HG02884 (cell line): ENCODE data around the gene CCDC179.
A peak's percentile ranks its signal among the peaks of the same experiment; 100 is the strongest.

ENCODE experiments used
- ATAC-seq: cut with Tn5 transposase; IDR thresholded peaks from one replicate; pipeline ENCODE4 v1.9.1; 2021; ENCODE audit warnings: mild to moderate bottlenecking, moderate library complexity; ENCODE audit not compliant: unreplicated experiment

CCDC179 gene

GRCh38 chr11:22808571-22809197 lies 51.6 kb downstream of the CCDC179 start:
- ATAC-seq: peak; percentile 25

- peak; percentile 98 for ATAC-seq
Observed at GRCh38 chr11:22807855-22808570, 52.3 kb downstream of the CCDC179 start.

GRCh38 chr11:22807391-22807790 lies 52.9 kb downstream of the CCDC179 start:
- no peak for ATAC-seq

- no peak for ATAC-seq
Observed at GRCh38 chr11:22802861-22803260, 57.4 kb downstream of the CCDC179 start.

- no peak for ATAC-seq
Observed at GRCh38 chr11:22800482-22800881, 59.8 kb downstream of the CCDC179 start.

- ATAC-seq: no peak
Observed at GRCh38 chr11:22798901-22799300, 61.4 kb downstream of the CCDC179 start.

GRCh38 chr11:22797047-22797446 lies 63.2 kb downstream of the CCDC179 start:
- no peak for ATAC-seq
